ENCODE results near the gene SLC35F3. TPM values are rescaled to one million over a fixed set of nuclear protein-coding genes. Genes with fewer than 3 reads are reported as not detected.

The SLC35F3 gene
- total RNA-seq, 1 donor from 2014 or later, result not detected

GRCh38 chr1:234004591-234004990 is 100.1 kb downstream of the SLC35F3 start:
- ATAC-seq, result no peak
- intact Hi-C loops (cut with DNase I), result no loop called here
- no peak for DNase-seq (ENCODE audit: missing footprints)

GRCh38 chr1:234007684-234008083 is 103.2 kb downstream of the SLC35F3 start:
- no peak for ATAC-seq
- DNase-seq (ENCODE audit: missing footprints), result no peak
- intact Hi-C loops (cut with DNase I), result no loop called here

- no peak for DNase-seq (ENCODE audit: missing footprints)
- no peak for ATAC-seq
- intact Hi-C loops (cut with DNase I), result no loop called here
Measured at GRCh38 chr1:234008591-234008990, 104.1 kb downstream of the SLC35F3 start.

GRCh38 chr1:234009668-234010067 is 105.2 kb downstream of the SLC35F3 start:
- ATAC-seq (no peak), DNase-seq (ENCODE audit: missing footprints) (no peak)
- intact Hi-C loops (cut with DNase I), result no loop called here

GRCh38 chr1:234014208-234014607 is 109.7 kb downstream of the SLC35F3 start:
- intact Hi-C loops (cut with DNase I), result no loop called here
- no peak for DNase-seq (ENCODE audit: missing footprints)

GRCh38 chr1:234018816-234019215 is 114.3 kb downstream of the SLC35F3 start:
- ATAC-seq (no peak), DNase-seq (ENCODE audit: missing footprints) (no peak)
- intact Hi-C loops (cut with DNase I), result no loop called here

More at GRCh38 chr1:234014208-234014607, 109.7 kb downstream of the SLC35F3 start:
- no peak for ATAC-seq

GRCh38 chr1:234019387-234019786 is 114.9 kb downstream of the SLC35F3 start:
- DNase-seq (ENCODE audit: missing footprints) (no peak), ATAC-seq (no peak)
- intact Hi-C loops (cut with DNase I), result no loop called here

- intact Hi-C loops (cut with DNase I), result no loop called here
- DNase-seq (ENCODE audit: missing footprints), result no peak
- no peak for ATAC-seq
Measured at GRCh38 chr1:234022302-234022701, 117.8 kb downstream of the SLC35F3 start.

- intact Hi-C loops (cut with DNase I), result no loop called here
- no peak for DNase-seq (ENCODE audit: missing footprints)
Measured at GRCh38 chr1:234039603-234040002, 135.1 kb downstream of the SLC35F3 start.

GRCh38 chr1:234040446-234041317 is 136.2 kb downstream of the SLC35F3 start:
- intact Hi-C loops (cut with DNase I), result no loop called here
- ATAC-seq (no peak), DNase-seq (ENCODE audit: missing footprints) (no peak)

More at GRCh38 chr1:234039603-234040002, 135.1 kb downstream of the SLC35F3 start:
- no peak for ATAC-seq

- ATAC-seq (no peak), DNase-seq (ENCODE audit: missing footprints) (no peak)
- intact Hi-C loops (cut with DNase I), result no loop called here
Measured at GRCh38 chr1:234044079-234044478, 139.6 kb downstream of the SLC35F3 start.

GRCh38 chr1:234047123-234047522 is 142.6 kb downstream of the SLC35F3 start:
- ATAC-seq, result no peak

GRCh38 chr1:234062166-234062565 is 157.7 kb downstream of the SLC35F3 start:
- intact Hi-C loops (cut with DNase I), result no loop called here
- no peak for ATAC-seq

More at GRCh38 chr1:234047123-234047522, 142.6 kb downstream of the SLC35F3 start:
- no peak for DNase-seq (ENCODE audit: missing footprints)
- intact Hi-C loops (cut with DNase I), result no loop called here

GRCh38 chr1:234065794-234066447 is 161.4 kb downstream of the SLC35F3 start:
- intact Hi-C loops (cut with DNase I), result loop anchor here (2.0 kb wide), 1 partner anchor 625 kb away; no protein-coding TSS in a partner anchor
- peak; percentile 87 for DNase-seq (ENCODE audit: missing footprints)

More at GRCh38 chr1:234062166-234062565, 157.7 kb downstream of the SLC35F3 start:
- DNase-seq (ENCODE audit: missing footprints), result no peak

GRCh38 chr1:234067581-234068337 is 163.3 kb downstream of the SLC35F3 start:
- no peak for DNase-seq (ENCODE audit: missing footprints)
- intact Hi-C loops (cut with DNase I), result no loop called here

More at GRCh38 chr1:234065794-234066447, 161.4 kb downstream of the SLC35F3 start:
- ATAC-seq, result no peak

GRCh38 chr1:234069760-234070159 is 165.3 kb downstream of the SLC35F3 start:
- DNase-seq (ENCODE audit: missing footprints) (no peak), ATAC-seq (no peak)
- intact Hi-C loops (cut with DNase I), result no loop called here

More at GRCh38 chr1:234067581-234068337, 163.3 kb downstream of the SLC35F3 start:
- ATAC-seq, result no peak

- DNase-seq (ENCODE audit: missing footprints) (no peak), ATAC-seq (no peak)
- intact Hi-C loops (cut with DNase I), result no loop called here
Measured at GRCh38 chr1:234072793-234073192, 168.3 kb downstream of the SLC35F3 start.

- no peak for DNase-seq (ENCODE audit: missing footprints)
- intact Hi-C loops (cut with DNase I), result no loop called here
- no peak for ATAC-seq
Measured at GRCh38 chr1:234078143-234078542, 173.7 kb downstream of the SLC35F3 start.

- ATAC-seq, result no peak
- intact Hi-C loops (cut with DNase I), result no loop called here
- DNase-seq (ENCODE audit: missing footprints), result no peak
Measured at GRCh38 chr1:234079896-234080295, 175.4 kb downstream of the SLC35F3 start.
